Caco-2 (cell line): ENCODE results near the gene SHROOM1. TPM values are rescaled to one million over a fixed set of nuclear protein-coding genes. Genes with fewer than 3 reads are reported as not detected.

Experiments used
- BruUV-seq: library from RNA; stranded (reverse); fragments of 400-500 nt; replicated peaks from 2 replicates; lab custom pipeline; 2021; lab: Mats Ljungman, UMichigan
- CTCF ChIA-PET: fragments of 300-600 bp; sonication (Branson Sonifier 250); formaldehyde crosslinking; loops from one replicate; lab custom pipeline; 2022; ENCODE audit warnings: antibody characterized with exemption; lab: Charles Lee
- POLR2A ChIA-PET: fragments of 300-600 bp; sonication (Branson Sonifier 250); formaldehyde crosslinking; loops from one replicate; lab custom pipeline; 2022; ENCODE audit warnings: antibody characterized with exemption; lab: Charles Lee
- DNase-seq, 2 experiments: peaks; one replicate each; pipeline versions ENCODE4 v3.0.0 to v3.0.0-alpha.2; 2020 to 2022
- H3K27me3 ChIP-seq: replicated peaks from 2 replicates; pipeline ENCODE4 v1.6.0; 2011; ENCODE audit warnings: low read length; ENCODE audit not compliant: control insufficient read depth, insufficient read depth
- H3K36me3 ChIP-seq: 2 replicates; pipeline ENCODE4 v1.5.1; 2011; ENCODE audit warnings: low read length; ENCODE audit not compliant: control insufficient read depth, insufficient read depth
- H3K4me1 ChIP-seq: fragments of 250-450 bp; sonication (Bioruptor Pico); 2 replicates; pipeline ENCODE4 v1.5.1; 2020; ENCODE audit warnings: mild to moderate bottlenecking
- H3K4me3 ChIP-seq: 2 replicates; pipeline ENCODE4 v1.5.1; 2011; ENCODE audit warnings: low read depth, mild to moderate bottlenecking, control low read depth, low read length
- H3K9me3 ChIP-seq: fragments of 250-450 bp; sonication (Bioruptor Pico); 2 replicates; pipeline ENCODE4 v1.5.1; 2020; ENCODE audit warnings: mild to moderate bottlenecking, moderate library complexity
- H3K27ac Mint-ChIP-seq: one replicate; pipeline ENCODE4 v1.8.0; 2022; ENCODE audit warnings: mixed read lengths; ENCODE audit not compliant: unreplicated experiment
- H3K27me3 Mint-ChIP-seq: one replicate; pipeline ENCODE4 v1.8.0; 2022; ENCODE audit warnings: mixed read lengths; ENCODE audit not compliant: insufficient read depth, unreplicated experiment
- H3K36me3 Mint-ChIP-seq: one replicate; pipeline ENCODE4 v1.8.0; 2022; ENCODE audit warnings: mild to moderate bottlenecking, mixed read lengths; ENCODE audit not compliant: insufficient read depth, unreplicated experiment
- H3K4me1 Mint-ChIP-seq: one replicate; pipeline ENCODE4 v1.8.0; 2022; ENCODE audit warnings: low read depth, mixed read lengths; ENCODE audit not compliant: unreplicated experiment
- H3K4me3 Mint-ChIP-seq: one replicate; pipeline ENCODE4 v1.8.0; 2022; ENCODE audit warnings: mild to moderate bottlenecking, moderate library complexity, mixed read lengths; ENCODE audit not compliant: unreplicated experiment
- H3K9me3 Mint-ChIP-seq: one replicate; pipeline ENCODE4 v1.8.0; 2022; ENCODE audit warnings: mixed read lengths; ENCODE audit not compliant: unreplicated experiment
- intact Hi-C: fragments of 100-400 bp; cut with micrococcal nuclease; formaldehyde crosslinking; loops from one replicate; pipeline ENCODE4 v1.10.0; 2022; ENCODE audit not compliant: unreplicated experiment
- total RNA-seq: library from RNA; stranded (reverse); gene quantifications from 2 replicates; pipeline ENCODE4 v1.2.3, GENCODE V29; 2022
- TF ChIP-seq, protein P1 (sequence below), 2 experiments: fragments of 200-600 bp in 1 of 2; IDR thresholded peaks; 1 replicate in 1 of 2; 2 replicates in 1 of 2; pipeline versions ENCODE4 v1.5.1 to v1.8.0; 2011 to 2022; ENCODE audit warnings: antibody characterized with exemption in 1 of 2, control low read depth in 1 of 2, inconsistent platforms in 1 of 2, low read depth in 1 of 2, low read length in 1 of 2, mild to moderate bottlenecking in 1 of 2, moderate library complexity in 1 of 2; ENCODE audit not compliant: insufficient read depth in 1 of 2, severe bottlenecking in 1 of 2, unreplicated experiment in 1 of 2

Gene SHROOM1
- total RNA-seq, 1 experiment from 2014 or later, result 17.4 TPM

DNA sequence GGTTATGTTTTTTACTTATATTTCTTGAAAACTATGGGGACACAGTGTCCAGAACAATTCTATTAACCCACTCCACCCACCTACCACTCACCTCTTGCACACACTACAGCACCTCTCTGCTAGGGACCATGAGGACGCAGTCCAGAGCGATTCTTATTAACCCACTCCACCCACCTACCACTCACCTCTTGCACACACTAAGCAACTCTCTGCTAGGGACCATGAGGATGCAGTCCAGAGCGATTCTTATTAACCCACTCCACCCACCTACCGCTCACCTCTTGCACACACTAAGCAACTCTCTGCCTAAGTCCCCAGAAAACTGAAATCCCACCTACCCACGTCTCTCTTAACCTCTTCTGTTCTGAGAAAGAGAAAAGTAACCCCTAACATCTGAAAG, 2.2 kb upstream of the SHROOM1 start:
- ChIA-PET CTCF (no interaction called here), POLR2A (interaction anchor here (0.6 kb wide), 1 partner anchor 33 kb away, joined by 3 read pairs; no protein-coding TSS in a partner anchor)
- Mint-ChIP-seq H3K36me3 (peaks cover 6% of the 10 kb centered on the region), H3K27me3 (no peaks in the 10 kb centered on the region), H3K4me3 (no peak overlapping the region), H3K4me1 (peaks cover 3% of the 10 kb centered on the region), H3K9me3 (no peaks in the 10 kb centered on the region), H3K27ac (no peak overlapping the region)
- DNase-seq, result no peak
- intact Hi-C loops, result no loop called here
- Histone ChIP-seq H3K27me3 (no peaks in the 10 kb centered on the region), H3K9me3 (no peaks in the 10 kb centered on the region), H3K36me3 (no peaks in the 10 kb centered on the region), H3K4me1 (peaks cover 14% of the 10 kb centered on the region), H3K4me3 (no peak overlapping the region)
- TF ChIP-seq, protein P1, sequence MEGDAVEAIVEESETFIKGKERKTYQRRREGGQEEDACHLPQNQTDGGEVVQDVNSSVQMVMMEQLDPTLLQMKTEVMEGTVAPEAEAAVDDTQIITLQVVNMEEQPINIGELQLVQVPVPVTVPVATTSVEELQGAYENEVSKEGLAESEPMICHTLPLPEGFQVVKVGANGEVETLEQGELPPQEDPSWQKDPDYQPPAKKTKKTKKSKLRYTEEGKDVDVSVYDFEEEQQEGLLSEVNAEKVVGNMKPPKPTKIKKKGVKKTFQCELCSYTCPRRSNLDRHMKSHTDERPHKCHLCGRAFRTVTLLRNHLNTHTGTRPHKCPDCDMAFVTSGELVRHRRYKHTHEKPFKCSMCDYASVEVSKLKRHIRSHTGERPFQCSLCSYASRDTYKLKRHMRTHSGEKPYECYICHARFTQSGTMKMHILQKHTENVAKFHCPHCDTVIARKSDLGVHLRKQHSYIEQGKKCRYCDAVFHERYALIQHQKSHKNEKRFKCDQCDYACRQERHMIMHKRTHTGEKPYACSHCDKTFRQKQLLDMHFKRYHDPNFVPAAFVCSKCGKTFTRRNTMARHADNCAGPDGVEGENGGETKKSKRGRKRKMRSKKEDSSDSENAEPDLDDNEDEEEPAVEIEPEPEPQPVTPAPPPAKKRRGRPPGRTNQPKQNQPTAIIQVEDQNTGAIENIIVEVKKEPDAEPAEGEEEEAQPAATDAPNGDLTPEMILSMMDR (IDR thresholded peaks at IDR 0.05; ENCODE audit: insufficient read depth in 1 of 2, low read depth in 1 of 2, low read length in 1 of 2, severe bottlenecking in 1 of 2, unreplicated experiment in 1 of 2), result no peak
- no TSS peak for BruUV-seq

DNA sequence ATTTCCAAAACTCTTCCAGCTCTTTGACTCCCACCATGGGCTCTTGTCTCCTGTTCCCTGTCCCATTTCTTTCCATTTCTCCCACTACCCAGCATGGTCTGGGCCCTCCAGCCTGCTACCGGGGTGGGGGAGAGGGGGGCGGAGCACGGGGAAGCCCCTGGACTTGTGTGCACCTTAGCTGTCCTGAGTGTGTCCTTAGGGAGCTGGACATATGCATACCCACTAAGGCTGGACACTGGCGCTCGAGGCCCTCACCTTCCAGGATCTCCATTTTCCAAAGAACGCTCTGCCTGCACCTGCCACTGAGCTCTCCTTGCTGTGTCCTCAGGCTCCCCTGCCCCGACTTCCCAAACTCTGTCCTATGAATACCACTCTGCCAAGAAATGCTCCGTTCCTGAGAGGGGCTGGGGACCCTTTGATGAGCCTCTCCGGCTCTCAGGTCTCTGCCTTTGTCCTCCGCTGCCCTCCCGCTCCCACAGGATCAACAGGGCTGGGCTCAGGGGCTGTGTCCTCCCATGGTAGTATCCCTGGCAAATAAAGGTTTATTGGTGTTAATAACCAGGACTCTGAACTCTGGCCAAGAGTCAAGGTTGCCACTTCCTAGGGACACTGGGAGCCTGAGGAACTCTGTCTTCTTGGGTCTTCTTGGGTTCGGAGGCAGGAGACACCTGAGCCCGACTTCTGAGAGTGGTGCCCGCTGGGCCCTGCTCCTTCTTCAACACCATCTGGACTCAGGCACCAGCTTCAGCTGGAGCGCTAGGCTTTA, 831 bp upstream of the SHROOM1 start:
- Mint-ChIP-seq H3K27ac (peak overlapping the region; percentile 73), H3K27me3 (no peaks in the 10 kb centered on the region), H3K9me3 (no peaks in the 10 kb centered on the region), H3K4me3 (peak overlapping the region; percentile 88), H3K4me1 (no peaks in the 10 kb centered on the region), H3K36me3 (peaks cover 5% of the 10 kb centered on the region)
- H3K36me3 ChIP-seq, result no peaks in the 10 kb centered on the region
- H3K27me3 ChIP-seq, result no peaks in the 10 kb centered on the region
- H3K4me1 ChIP-seq, result peaks cover 10% of the 10 kb centered on the region
- H3K9me3 ChIP-seq, result no peaks in the 10 kb centered on the region
- DNase-seq, result no peak
- intact Hi-C loops, result no loop called here
- CTCF ChIA-PET, result interaction anchor here (1.4 to 2.9 kb wide), 4 partner anchors 11 to 52 kb away, joined by 6 to 17 read pairs (median 12); partner anchors contain the start of genes GDF9 and UQCRQ
- TF ChIP-seq, protein P1 (IDR thresholded peaks at IDR 0.05; ENCODE audit: insufficient read depth in 1 of 2, low read depth in 1 of 2, low read length in 1 of 2, severe bottlenecking in 1 of 2, unreplicated experiment in 1 of 2), result no peak
- TSS peak; percentile 54 for BruUV-seq
- POLR2A ChIA-PET, result no interaction called here
- H3K4me3 ChIP-seq, result peak overlapping the region; percentile 76

DNA sequence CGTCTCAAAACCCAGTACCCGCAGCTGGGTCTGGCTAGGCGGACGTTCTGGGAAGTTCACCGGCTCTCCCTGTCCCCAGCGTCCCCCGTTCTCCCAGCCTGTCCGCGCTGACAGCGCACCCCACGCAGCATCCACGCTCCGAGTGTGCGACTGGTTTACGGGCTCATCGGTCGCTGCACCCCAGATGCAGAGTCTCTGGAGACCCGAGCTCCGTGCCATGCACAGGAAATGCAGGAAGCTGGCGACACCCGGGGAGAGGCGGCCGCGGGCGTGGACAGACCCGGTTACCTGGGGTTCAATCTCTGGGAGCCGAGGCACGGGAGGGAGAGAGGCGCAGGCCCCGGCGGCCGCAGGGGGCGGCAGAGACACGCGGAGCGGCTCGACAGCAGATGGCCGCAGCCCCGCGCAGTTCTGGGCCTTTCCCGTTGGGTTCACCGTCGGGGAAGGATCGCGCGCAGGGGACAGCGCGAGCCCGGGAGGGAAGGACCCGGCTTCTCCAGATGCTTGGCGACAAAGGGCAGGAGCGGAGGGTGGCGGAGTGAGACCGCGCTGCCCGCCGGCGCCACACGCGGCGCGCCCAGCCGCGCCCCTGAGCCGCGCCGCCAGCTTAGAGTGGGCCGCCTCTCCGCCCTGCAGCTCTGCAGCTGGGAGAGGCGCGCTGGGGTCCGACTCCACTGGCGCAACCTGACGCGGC, 558 bp downstream of the SHROOM1 start:
- DNase-seq, result peak; percentile 78 to 88
- H3K27me3 ChIP-seq, result no peaks in the 10 kb centered on the region
- H3K4me1 ChIP-seq, result peaks cover 10% of the 10 kb centered on the region
- no peaks in the 10 kb centered on the region for H3K4me1 Mint-ChIP-seq
- no peaks in the 10 kb centered on the region for H3K9me3 ChIP-seq
- intact Hi-C loops, result loop anchor here (1.0 kb wide), 2 partner anchors 36 to 53 kb away; partner anchors contain the start of genes GDF9 and UQCRQ
- no peaks in the 10 kb centered on the region for H3K9me3 Mint-ChIP-seq
- no peaks in the 10 kb centered on the region; the same call in 1 of the 2 replicates for H3K36me3 ChIP-seq
- H3K4me3 Mint-ChIP-seq, result peak overlapping the region; percentile 88
- H3K27ac Mint-ChIP-seq, result peak overlapping the region; percentile 73
- BruUV-seq, result no TSS peak
- CTCF ChIA-PET, result interaction anchor here (1.0 to 2.9 kb wide), 8 partner anchors 9 to 75 kb away, joined by 3 to 17 read pairs (median 5); partner anchors contain the start of genes GDF9 and UQCRQ
- TF ChIP-seq, protein P1 (IDR thresholded peaks at IDR 0.05; ENCODE audit: insufficient read depth in 1 of 2, low read depth in 1 of 2, low read length in 1 of 2, severe bottlenecking in 1 of 2, unreplicated experiment in 1 of 2), result peak; percentile 89 to 96
- POLR2A ChIA-PET, result interaction anchor here (0.6 to 1.0 kb wide), 3 partner anchors 23 to 53 kb away, joined by 3 to 6 read pairs (median 4); no protein-coding TSS in a partner anchor
- peaks cover 5% of the 10 kb centered on the region for H3K36me3 Mint-ChIP-seq
- peak overlapping the region; percentile 76 for H3K4me3 ChIP-seq
- H3K27me3 Mint-ChIP-seq, result no peaks in the 10 kb centered on the region
